SK-N-SH treated with all-trans-retinoic acid at 6 μM for 48 hours (cell line): ENCODE results near the gene SMOC2.

Experiments
- ARNTL ChIP-seq: fragments of 450-650 bp; formaldehyde crosslinking; IDR thresholded peaks from 2 replicates; pipeline ENCODE4 v1.5.0; 2020; ENCODE audit warnings: low read depth, mild to moderate bottlenecking, moderate library complexity, borderline replicate concordance
- BACH2 ChIP-seq: fragments of 250-450 bp; sonication (Bioruptor Pico); IDR thresholded peaks from 2 replicates; pipeline ENCODE4 v1.9.0; 2021; ENCODE audit warnings: mild to moderate bottlenecking, borderline replicate concordance
- CREB5 ChIP-seq: fragments of 250-450 bp; sonication (Bioruptor Pico); IDR thresholded peaks from 2 replicates; pipeline ENCODE4 v1.5.1; 2020; ENCODE audit warnings: low read depth, mild to moderate bottlenecking, moderate library complexity
- CSDC2 ChIP-seq: fragments of 250-450 bp; sonication (Bioruptor Pico); IDR thresholded peaks from 2 replicates; pipeline ENCODE4 v1.5.0; 2020; ENCODE audit warnings: mild to moderate bottlenecking, moderate library complexity
- ESRRG ChIP-seq: fragments of 250-450 bp; sonication (Bioruptor Pico); IDR thresholded peaks from 2 replicates; pipeline ENCODE4 v1.6.1; 2021; ENCODE audit warnings: mild to moderate bottlenecking
- PATZ1 ChIP-seq: fragments of 250-450 bp; sonication (Bioruptor Pico); IDR thresholded peaks from 2 replicates; pipeline ENCODE4 v1.8.0; 2020; ENCODE audit warnings: mild to moderate bottlenecking, moderate library complexity, borderline replicate concordance
- POU6F1 ChIP-seq: fragments of 250-450 bp; sonication (Bioruptor Pico); IDR thresholded peaks from 2 replicates; pipeline ENCODE4 v1.8.0; 2021; ENCODE audit warnings: low read depth, mild to moderate bottlenecking, moderate library complexity, borderline replicate concordance
- PPARA ChIP-seq: fragments of 250-450 bp; sonication (Bioruptor Pico); IDR thresholded peaks from 2 replicates; pipeline ENCODE4 v1.5.0; 2020; ENCODE audit warnings: mild to moderate bottlenecking, borderline replicate concordance
- RARB ChIP-seq: fragments of 250-450 bp; sonication (Bioruptor Pico); IDR thresholded peaks from 2 replicates; pipeline ENCODE4 v1.8.0; 2021; ENCODE audit warnings: mild to moderate bottlenecking, moderate library complexity
- TCF4 ChIP-seq: fragments of 250-450 bp; sonication (Bioruptor Pico); IDR thresholded peaks from 2 replicates; pipeline ENCODE4 v1.8.0; 2021; ENCODE audit warnings: mild to moderate bottlenecking, moderate library complexity, borderline replicate concordance
- TOX ChIP-seq: fragments of 250-450 bp; sonication (Bioruptor Pico); IDR thresholded peaks from 2 replicates; pipeline ENCODE4 v1.8.0; 2021; ENCODE audit warnings: mild to moderate bottlenecking, moderate library complexity, borderline replicate concordance
- ZC3H10 ChIP-seq: fragments of 250-450 bp; sonication (Bioruptor Pico); IDR thresholded peaks from 2 replicates; pipeline ENCODE4 v1.5.1; 2021; ENCODE audit warnings: mild to moderate bottlenecking, moderate library complexity
- ZFP3 ChIP-seq: fragments of 250-450 bp; sonication (Bioruptor Pico); IDR thresholded peaks from 2 replicates; pipeline ENCODE4 v1.5.0; 2020; ENCODE audit warnings: mild to moderate bottlenecking, moderate library complexity

- TF ChIP-seq PATZ1 (CRISPR knock-in tag), result no peak
- no peak for TF ChIP-seq ZC3H10 (CRISPR knock-in tag)
- no peak for TF ChIP-seq TCF4 (CRISPR knock-in tag)
- no peak for TF ChIP-seq CREB5 (CRISPR knock-in tag)
- TF ChIP-seq POU6F1 (CRISPR knock-in tag), result no peak
- TF ChIP-seq PPARA (CRISPR knock-in tag), result no peak
- no peak for TF ChIP-seq ZFP3 (CRISPR knock-in tag)
- TF ChIP-seq TOX (CRISPR knock-in tag), result no peak
- no peak for TF ChIP-seq RARB
- TF ChIP-seq CSDC2 (CRISPR knock-in tag), result no peak
- no peak for TF ChIP-seq ESRRG (CRISPR knock-in tag)
- no peak for TF ChIP-seq ARNTL (CRISPR knock-in tag)
- no peak for TF ChIP-seq BACH2
Observed at GRCh38 chr6:168534265-168534664, 93.3 kb downstream of the SMOC2 start.
